Transverse colon (tissue), 4 donors: ENCODE measurements around the gene SMC3.

Experiments
- CTCF ChIP-seq, 5 experiments: fragments of 200-600 bp in 3 of 5; fragments of 450-650 bp in 2 of 5; sonication (generic) in 3 of 5; IDR thresholded peaks; 1 replicate in 2 of 5; 2 replicates in 3 of 5; pipeline ENCODE4 v1.5.1; 2016 to 2017; ENCODE audit warnings: antibody characterized with exemption in 5 of 5, inconsistent platforms in 3 of 5, mild to moderate bottlenecking in 2 of 5, moderate library complexity in 1 of 5
- EP300 ChIP-seq: sonication (generic); formaldehyde crosslinking; IDR thresholded peaks from one replicate; pipeline ENCODE4 v1.6.1; 2017; ENCODE audit warnings: antibody characterized with exemption, low read depth
- POLR2AphosphoS5 ChIP-seq, 3 donors: sonication (generic); formaldehyde crosslinking; IDR thresholded peaks; one replicate each; pipeline ENCODE4 v1.6.1; 2016; ENCODE audit warnings: antibody characterized with exemption in 3 of 3

GRCh38 chr10:110634527-110635209, 67.2 kb downstream of the SMC3 start:
- TF ChIP-seq CTCF (IDR thresholded peaks at IDR 0.05) = no peak
- no peak for TF ChIP-seq EP300
- no peak for TF ChIP-seq POLR2AphosphoS5 (IDR thresholded peaks at IDR 0.05)
